Caco-2 (cell line): ENCODE data around the gene SNCB. TPM values are rescaled to one million over a fixed set of nuclear protein-coding genes. Genes with fewer than 3 reads are reported as not detected.

Experiments used
- BruUV-seq: library from RNA; stranded (reverse); fragments of 400-500 nt; replicated peaks from 2 replicates; lab custom pipeline; 2021; lab: Mats Ljungman, UMichigan
- CTCF ChIA-PET: fragments of 300-600 bp; sonication (Branson Sonifier 250); formaldehyde crosslinking; loops from one replicate; lab custom pipeline; 2022; ENCODE audit warnings: antibody characterized with exemption; lab: Charles Lee
- POLR2A ChIA-PET: fragments of 300-600 bp; sonication (Branson Sonifier 250); formaldehyde crosslinking; loops from one replicate; lab custom pipeline; 2022; ENCODE audit warnings: antibody characterized with exemption; lab: Charles Lee
- DNase-seq, 2 experiments: peaks; one replicate each; pipeline versions ENCODE4 v3.0.0 to v3.0.0-alpha.2; 2020 to 2022
- H3K27me3 ChIP-seq: replicated peaks from 2 replicates; pipeline ENCODE4 v1.6.0; 2011; ENCODE audit warnings: low read length; ENCODE audit not compliant: control insufficient read depth, insufficient read depth
- H3K36me3 ChIP-seq: 2 replicates; pipeline ENCODE4 v1.5.1; 2011; ENCODE audit warnings: low read length; ENCODE audit not compliant: control insufficient read depth, insufficient read depth
- H3K4me1 ChIP-seq: fragments of 250-450 bp; sonication (Bioruptor Pico); 2 replicates; pipeline ENCODE4 v1.5.1; 2020; ENCODE audit warnings: mild to moderate bottlenecking
- H3K4me3 ChIP-seq: 2 replicates; pipeline ENCODE4 v1.5.1; 2011; ENCODE audit warnings: low read depth, mild to moderate bottlenecking, control low read depth, low read length
- H3K9me3 ChIP-seq: fragments of 250-450 bp; sonication (Bioruptor Pico); 2 replicates; pipeline ENCODE4 v1.5.1; 2020; ENCODE audit warnings: mild to moderate bottlenecking, moderate library complexity
- H3K27ac Mint-ChIP-seq: one replicate; pipeline ENCODE4 v1.8.0; 2022; ENCODE audit warnings: mixed read lengths; ENCODE audit not compliant: unreplicated experiment
- H3K27me3 Mint-ChIP-seq: one replicate; pipeline ENCODE4 v1.8.0; 2022; ENCODE audit warnings: mixed read lengths; ENCODE audit not compliant: insufficient read depth, unreplicated experiment
- H3K36me3 Mint-ChIP-seq: one replicate; pipeline ENCODE4 v1.8.0; 2022; ENCODE audit warnings: mild to moderate bottlenecking, mixed read lengths; ENCODE audit not compliant: insufficient read depth, unreplicated experiment
- H3K4me1 Mint-ChIP-seq: one replicate; pipeline ENCODE4 v1.8.0; 2022; ENCODE audit warnings: low read depth, mixed read lengths; ENCODE audit not compliant: unreplicated experiment
- H3K4me3 Mint-ChIP-seq: one replicate; pipeline ENCODE4 v1.8.0; 2022; ENCODE audit warnings: mild to moderate bottlenecking, moderate library complexity, mixed read lengths; ENCODE audit not compliant: unreplicated experiment
- H3K9me3 Mint-ChIP-seq: one replicate; pipeline ENCODE4 v1.8.0; 2022; ENCODE audit warnings: mixed read lengths; ENCODE audit not compliant: unreplicated experiment
- CTCF ChIP-seq, 2 experiments: fragments of 200-600 bp in 1 of 2; IDR thresholded peaks; 1 replicate in 1 of 2; 2 replicates in 1 of 2; pipeline versions ENCODE4 v1.5.1 to v1.8.0; 2011 to 2022; ENCODE audit warnings: antibody characterized with exemption in 1 of 2, control low read depth in 1 of 2, inconsistent platforms in 1 of 2, low read depth in 1 of 2, low read length in 1 of 2, mild to moderate bottlenecking in 1 of 2, moderate library complexity in 1 of 2; ENCODE audit not compliant: insufficient read depth in 1 of 2, severe bottlenecking in 1 of 2, unreplicated experiment in 1 of 2
- intact Hi-C: fragments of 100-400 bp; cut with micrococcal nuclease; formaldehyde crosslinking; loops from one replicate; pipeline ENCODE4 v1.10.0; 2022; ENCODE audit not compliant: unreplicated experiment
- total RNA-seq: library from RNA; stranded (reverse); gene quantifications from 2 replicates; pipeline ENCODE4 v1.2.3, GENCODE V29; 2022

The SNCB gene
- total RNA-seq, 1 experiment from 2014 or later, result not detected

- H3K9me3 Mint-ChIP-seq, result no peaks in the 10 kb centered on the region
- intact Hi-C loops, result no loop called here
- ChIA-PET CTCF (no interaction called here), POLR2A (no interaction called here)
- no peak for DNase-seq
- H3K27me3 ChIP-seq, result no peaks in the 10 kb centered on the region; the same call in none of the 2 replicates
- H3K27me3 Mint-ChIP-seq, result peaks cover 21% of the 10 kb centered on the region
- H3K4me1 ChIP-seq, result no peaks in the 10 kb centered on the region
- TF ChIP-seq CTCF (IDR thresholded peaks at IDR 0.05; ENCODE audit: insufficient read depth in 1 of 2, low read depth in 1 of 2, low read length in 1 of 2, severe bottlenecking in 1 of 2, unreplicated experiment in 1 of 2), result no peak
- no peak overlapping the region for H3K4me3 ChIP-seq
- BruUV-seq, result no TSS peak
- no peak overlapping the region for H3K27ac Mint-ChIP-seq
- H3K36me3 ChIP-seq, result no peaks in the 10 kb centered on the region
- H3K36me3 Mint-ChIP-seq, result no peaks in the 10 kb centered on the region
- no peaks in the 10 kb centered on the region for H3K9me3 ChIP-seq
- no peak overlapping the region for H3K4me3 Mint-ChIP-seq
- no peaks in the 10 kb centered on the region for H3K4me1 Mint-ChIP-seq
Measured at GRCh38 chr5:176639208-176639607, 8.9 kb upstream of the SNCB start.

- no peaks in the 10 kb centered on the region for H3K36me3 Mint-ChIP-seq
- Histone ChIP-seq H3K36me3 (no peaks in the 10 kb centered on the region), H3K4me1 (no peaks in the 10 kb centered on the region), H3K9me3 (no peaks in the 10 kb centered on the region), H3K4me3 (no peak overlapping the region), H3K27me3 (no peaks in the 10 kb centered on the region; the same call in none of the 2 replicates)
- H3K27ac Mint-ChIP-seq, result peak overlapping the region; percentile 47
- no peak for TF ChIP-seq CTCF (IDR thresholded peaks at IDR 0.05; ENCODE audit: insufficient read depth in 1 of 2, low read depth in 1 of 2, low read length in 1 of 2, severe bottlenecking in 1 of 2, unreplicated experiment in 1 of 2)
- peaks cover 27% of the 10 kb centered on the region for H3K27me3 Mint-ChIP-seq
- H3K4me1 Mint-ChIP-seq, result no peaks in the 10 kb centered on the region
- BruUV-seq, result no TSS peak
- no peaks in the 10 kb centered on the region for H3K9me3 Mint-ChIP-seq
- no peak for DNase-seq
- intact Hi-C loops, result no loop called here
- CTCF ChIA-PET, result no interaction called here
- H3K4me3 Mint-ChIP-seq, result no peak overlapping the region
- POLR2A ChIA-PET, result no interaction called here
Measured at GRCh38 chr5:176638437-176638836, 8.1 kb upstream of the SNCB start.

- no peak for TF ChIP-seq CTCF (IDR thresholded peaks at IDR 0.05; ENCODE audit: insufficient read depth in 1 of 2, low read depth in 1 of 2, low read length in 1 of 2, severe bottlenecking in 1 of 2, unreplicated experiment in 1 of 2)
- DNase-seq, result no peak
- H3K4me1 Mint-ChIP-seq, result no peaks in the 10 kb centered on the region
- ChIA-PET CTCF (no interaction called here), POLR2A (no interaction called here)
- no peaks in the 10 kb centered on the region for H3K36me3 Mint-ChIP-seq
- no peak overlapping the region for H3K4me3 Mint-ChIP-seq
- no peaks in the 10 kb centered on the region for H3K4me1 ChIP-seq
- intact Hi-C loops, result no loop called here
- no peaks in the 10 kb centered on the region; the same call in none of the 2 replicates for H3K27me3 ChIP-seq
- no peaks in the 10 kb centered on the region for H3K36me3 ChIP-seq
- no TSS peak for BruUV-seq
- H3K27ac Mint-ChIP-seq, result no peak overlapping the region
- peaks cover 27% of the 10 kb centered on the region for H3K27me3 Mint-ChIP-seq
- H3K9me3 ChIP-seq, result no peaks in the 10 kb centered on the region
- H3K9me3 Mint-ChIP-seq, result no peaks in the 10 kb centered on the region
- no peak overlapping the region for H3K4me3 ChIP-seq
Measured at GRCh38 chr5:176637556-176637955, 7.2 kb upstream of the SNCB start.
